ENCODE data around the gene BTBD2. TPM values are rescaled to one million over a fixed set of nuclear protein-coding genes. Genes with fewer than 3 reads are reported as not detected.

Gene BTBD2
- total and polyA plus RNA-seq, 2 of the 13 experiments (the other 11 are each of a cell fraction or from before 2014, with no cell fraction given) = 28.1 to 45.3 TPM

GRCh38 chr19:2037651-2038255, 22.2 kb upstream of the BTBD2 start (continued):
- TF ChIP-seq ZNF318 (CRISPR knock-in tag; IDR thresholded peaks at IDR 0.05) = no peak
- no peak for TF ChIP-seq NRL (CRISPR knock-in tag; IDR thresholded peaks at IDR 0.05; ENCODE audit: borderline replicate concordance)
- no peak for TF ChIP-seq SIN3A (IDR thresholded peaks at IDR 0.05; ENCODE audit: borderline replicate concordance, low read depth, low read length)
- no peak for TF ChIP-seq ZNF546 (CRISPR knock-in tag; conservative IDR thresholded peaks at IDR 0.05)
- no peak for TF ChIP-seq GTF2F1 (IDR thresholded peaks at IDR 0.05; ENCODE audit: low read length)

Data from HepG2 (cell line).